Caco-2 (cell line): ENCODE data around the gene MS4A10. TPM values are rescaled to one million over a fixed set of nuclear protein-coding genes. Genes with fewer than 3 reads are reported as not detected.

Experiments
- BruUV-seq: library from RNA; stranded (reverse); fragments of 400-500 nt; replicated peaks from 2 replicates; lab custom pipeline; 2021; lab: Mats Ljungman, UMichigan
- CTCF ChIA-PET: fragments of 300-600 bp; sonication (Branson Sonifier 250); formaldehyde crosslinking; loops from one replicate; lab custom pipeline; 2022; ENCODE audit warnings: antibody characterized with exemption; lab: Charles Lee
- POLR2A ChIA-PET: fragments of 300-600 bp; sonication (Branson Sonifier 250); formaldehyde crosslinking; loops from one replicate; lab custom pipeline; 2022; ENCODE audit warnings: antibody characterized with exemption; lab: Charles Lee
- DNase-seq, 2 experiments: peaks; one replicate each; pipeline versions ENCODE4 v3.0.0 to v3.0.0-alpha.2; 2020 to 2022
- H3K27me3 ChIP-seq: replicated peaks from 2 replicates; pipeline ENCODE4 v1.6.0; 2011; ENCODE audit warnings: low read length; ENCODE audit not compliant: control insufficient read depth, insufficient read depth
- H3K36me3 ChIP-seq: 2 replicates; pipeline ENCODE4 v1.5.1; 2011; ENCODE audit warnings: low read length; ENCODE audit not compliant: control insufficient read depth, insufficient read depth
- H3K4me1 ChIP-seq: fragments of 250-450 bp; sonication (Bioruptor Pico); 2 replicates; pipeline ENCODE4 v1.5.1; 2020; ENCODE audit warnings: mild to moderate bottlenecking
- H3K4me3 ChIP-seq: 2 replicates; pipeline ENCODE4 v1.5.1; 2011; ENCODE audit warnings: low read depth, mild to moderate bottlenecking, control low read depth, low read length
- H3K9me3 ChIP-seq: fragments of 250-450 bp; sonication (Bioruptor Pico); 2 replicates; pipeline ENCODE4 v1.5.1; 2020; ENCODE audit warnings: mild to moderate bottlenecking, moderate library complexity
- H3K27ac Mint-ChIP-seq: one replicate; pipeline ENCODE4 v1.8.0; 2022; ENCODE audit warnings: mixed read lengths; ENCODE audit not compliant: unreplicated experiment
- H3K27me3 Mint-ChIP-seq: one replicate; pipeline ENCODE4 v1.8.0; 2022; ENCODE audit warnings: mixed read lengths; ENCODE audit not compliant: insufficient read depth, unreplicated experiment
- H3K36me3 Mint-ChIP-seq: one replicate; pipeline ENCODE4 v1.8.0; 2022; ENCODE audit warnings: mild to moderate bottlenecking, mixed read lengths; ENCODE audit not compliant: insufficient read depth, unreplicated experiment
- H3K4me1 Mint-ChIP-seq: one replicate; pipeline ENCODE4 v1.8.0; 2022; ENCODE audit warnings: low read depth, mixed read lengths; ENCODE audit not compliant: unreplicated experiment
- H3K4me3 Mint-ChIP-seq: one replicate; pipeline ENCODE4 v1.8.0; 2022; ENCODE audit warnings: mild to moderate bottlenecking, moderate library complexity, mixed read lengths; ENCODE audit not compliant: unreplicated experiment
- H3K9me3 Mint-ChIP-seq: one replicate; pipeline ENCODE4 v1.8.0; 2022; ENCODE audit warnings: mixed read lengths; ENCODE audit not compliant: unreplicated experiment
- intact Hi-C: fragments of 100-400 bp; cut with micrococcal nuclease; formaldehyde crosslinking; loops from one replicate; pipeline ENCODE4 v1.10.0; 2022; ENCODE audit not compliant: unreplicated experiment
- total RNA-seq: library from RNA; stranded (reverse); gene quantifications from 2 replicates; pipeline ENCODE4 v1.2.3, GENCODE V29; 2022
- TF ChIP-seq, protein P1 (sequence below), 2 experiments: fragments of 200-600 bp in 1 of 2; IDR thresholded peaks; 1 replicate in 1 of 2; 2 replicates in 1 of 2; pipeline versions ENCODE4 v1.5.1 to v1.8.0; 2011 to 2022; ENCODE audit warnings: antibody characterized with exemption in 1 of 2, control low read depth in 1 of 2, inconsistent platforms in 1 of 2, low read depth in 1 of 2, low read length in 1 of 2, mild to moderate bottlenecking in 1 of 2, moderate library complexity in 1 of 2; ENCODE audit not compliant: insufficient read depth in 1 of 2, severe bottlenecking in 1 of 2, unreplicated experiment in 1 of 2

The MS4A10 gene
- total RNA-seq, 1 experiment from 2014 or later = 0.14 TPM

DNA sequence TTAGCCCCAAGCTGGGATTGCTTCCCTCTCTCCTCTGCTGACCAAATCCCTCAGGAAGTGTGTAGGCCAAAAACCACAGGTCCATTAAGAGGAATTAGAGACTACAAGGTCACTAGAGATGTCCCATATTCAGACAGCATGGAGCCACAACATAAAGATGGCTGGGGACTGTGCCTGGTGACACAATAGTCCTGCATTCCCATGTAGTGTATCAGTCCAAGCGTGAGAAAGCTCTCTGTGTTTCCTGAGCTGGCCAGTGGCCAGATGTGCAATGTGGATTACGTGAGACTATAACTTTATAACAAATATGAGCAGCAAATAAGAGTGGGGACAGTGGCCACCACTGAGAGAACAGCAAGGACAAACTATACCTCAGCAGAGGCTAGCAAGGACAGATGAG is 7.6 kb upstream of the MS4A10 start:
- Mint-ChIP-seq H3K4me3 (no peak overlapping the region), H3K36me3 (no peaks in the 10 kb centered on the region), H3K9me3 (no peaks in the 10 kb centered on the region), H3K4me1 (no peaks in the 10 kb centered on the region), H3K27me3 (no peaks in the 10 kb centered on the region), H3K27ac (no peak overlapping the region)
- H3K36me3 ChIP-seq = no peaks in the 10 kb centered on the region
- DNase-seq = no peak
- H3K4me3 ChIP-seq = no peak overlapping the region
- TF ChIP-seq, protein P1, sequence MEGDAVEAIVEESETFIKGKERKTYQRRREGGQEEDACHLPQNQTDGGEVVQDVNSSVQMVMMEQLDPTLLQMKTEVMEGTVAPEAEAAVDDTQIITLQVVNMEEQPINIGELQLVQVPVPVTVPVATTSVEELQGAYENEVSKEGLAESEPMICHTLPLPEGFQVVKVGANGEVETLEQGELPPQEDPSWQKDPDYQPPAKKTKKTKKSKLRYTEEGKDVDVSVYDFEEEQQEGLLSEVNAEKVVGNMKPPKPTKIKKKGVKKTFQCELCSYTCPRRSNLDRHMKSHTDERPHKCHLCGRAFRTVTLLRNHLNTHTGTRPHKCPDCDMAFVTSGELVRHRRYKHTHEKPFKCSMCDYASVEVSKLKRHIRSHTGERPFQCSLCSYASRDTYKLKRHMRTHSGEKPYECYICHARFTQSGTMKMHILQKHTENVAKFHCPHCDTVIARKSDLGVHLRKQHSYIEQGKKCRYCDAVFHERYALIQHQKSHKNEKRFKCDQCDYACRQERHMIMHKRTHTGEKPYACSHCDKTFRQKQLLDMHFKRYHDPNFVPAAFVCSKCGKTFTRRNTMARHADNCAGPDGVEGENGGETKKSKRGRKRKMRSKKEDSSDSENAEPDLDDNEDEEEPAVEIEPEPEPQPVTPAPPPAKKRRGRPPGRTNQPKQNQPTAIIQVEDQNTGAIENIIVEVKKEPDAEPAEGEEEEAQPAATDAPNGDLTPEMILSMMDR (IDR thresholded peaks at IDR 0.05; ENCODE audit: insufficient read depth in 1 of 2, low read depth in 1 of 2, low read length in 1 of 2, severe bottlenecking in 1 of 2, unreplicated experiment in 1 of 2) = no peak
- no TSS peak for BruUV-seq
- intact Hi-C loops = loop anchor here (5.0 kb wide), 1 partner anchor 395 kb away; no protein-coding TSS in a partner anchor
- no peaks in the 10 kb centered on the region for H3K27me3 ChIP-seq
- H3K9me3 ChIP-seq = no peaks in the 10 kb centered on the region
- POLR2A ChIA-PET = no interaction called here
- CTCF ChIA-PET = interaction anchor here (1.0 to 3.6 kb wide), 3 partner anchors 15 to 120 kb away, joined by 3 to 24 read pairs (median 21); no protein-coding TSS in a partner anchor
- H3K4me1 ChIP-seq = no peaks in the 10 kb centered on the region

- no peaks in the 10 kb centered on the region for H3K27me3 Mint-ChIP-seq
- DNase-seq = no peak
- no TSS peak for BruUV-seq
- no peaks in the 10 kb centered on the region for H3K9me3 Mint-ChIP-seq
- TF ChIP-seq, protein P1 (IDR thresholded peaks at IDR 0.05; ENCODE audit: insufficient read depth in 1 of 2, low read depth in 1 of 2, low read length in 1 of 2, severe bottlenecking in 1 of 2, unreplicated experiment in 1 of 2) = no peak
- H3K4me3 ChIP-seq = no peak overlapping the region
- intact Hi-C loops = no loop called here
- peaks cover 3% of the 10 kb centered on the region; the same call in 1 of the 2 replicates for H3K4me1 ChIP-seq
- no peaks in the 10 kb centered on the region for H3K27me3 ChIP-seq
- H3K4me3 Mint-ChIP-seq = no peak overlapping the region
- no peaks in the 10 kb centered on the region for H3K36me3 ChIP-seq
- ChIA-PET POLR2A (no interaction called here), CTCF (no interaction called here)
- no peak overlapping the region for H3K27ac Mint-ChIP-seq
- H3K36me3 Mint-ChIP-seq = no peaks in the 10 kb centered on the region
- H3K4me1 Mint-ChIP-seq = no peaks in the 10 kb centered on the region
- no peaks in the 10 kb centered on the region for H3K9me3 ChIP-seq
These were observed 5.1 kb upstream of the MS4A10 start for GRCh38 chr11:60780065-60780464.

- intact Hi-C loops = no loop called here
- Histone ChIP-seq H3K4me3 (no peak overlapping the region), H3K36me3 (no peaks in the 10 kb centered on the region), H3K27me3 (no peaks in the 10 kb centered on the region), H3K4me1 (peaks cover 8% of the 10 kb centered on the region; the same call in 1 of the 2 replicates), H3K9me3 (no peaks in the 10 kb centered on the region)
- no peak for DNase-seq
- Mint-ChIP-seq H3K27me3 (no peaks in the 10 kb centered on the region), H3K9me3 (no peaks in the 10 kb centered on the region), H3K4me1 (no peaks in the 10 kb centered on the region), H3K4me3 (no peak overlapping the region), H3K36me3 (no peaks in the 10 kb centered on the region), H3K27ac (no peak overlapping the region)
- no TSS peak for BruUV-seq
- ChIA-PET CTCF (no interaction called here), POLR2A (no interaction called here)
- TF ChIP-seq, protein P1 (IDR thresholded peaks at IDR 0.05; ENCODE audit: insufficient read depth in 1 of 2, low read depth in 1 of 2, low read length in 1 of 2, severe bottlenecking in 1 of 2, unreplicated experiment in 1 of 2) = no peak
These were observed 4.4 kb upstream of the MS4A10 start for GRCh38 chr11:60780774-60781173.
